ENCODE results near the gene RICTOR. TPM values are rescaled to one million over a fixed set of nuclear protein-coding genes. Genes with fewer than 3 reads are reported as not detected.
A peak's percentile ranks its signal among the peaks of the same experiment; 100 is the strongest.

RICTOR gene
- total RNA-seq, 1 donor from 2014 or later, result 35.0 TPM

DNA sequence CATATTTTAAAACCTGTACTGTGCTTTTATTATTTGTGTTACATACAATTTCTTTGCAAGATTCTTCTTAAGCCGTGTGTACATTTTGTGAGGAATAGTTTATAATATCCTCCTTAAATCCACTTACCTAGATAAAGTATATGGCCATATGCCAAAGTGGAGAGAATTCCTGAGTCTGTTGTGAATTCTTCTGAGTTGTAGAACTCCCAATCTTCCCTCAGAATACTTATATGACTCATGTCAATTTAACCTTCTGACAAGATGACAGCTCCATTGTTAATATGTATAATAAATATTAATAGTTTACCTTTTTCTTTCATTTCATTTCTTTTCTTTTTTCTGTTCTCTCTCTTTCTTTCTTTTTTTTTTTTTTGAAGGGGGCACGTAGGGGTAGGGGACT, 6.0 kb upstream of the RICTOR start:
- FAIRE-seq, result no peak
- no peak overlapping the region for H3K4me3 ChIP-seq (ENCODE audit: low read depth, low read length)
- no peaks in the 10 kb centered on the region for H3K36me3 ChIP-seq (ENCODE audit: control insufficient read depth, insufficient read depth, low read length)
- peak; percentile 24 for DNase-seq (ENCODE audit: low read depth)
- TF ChIP-seq, protein P1, sequence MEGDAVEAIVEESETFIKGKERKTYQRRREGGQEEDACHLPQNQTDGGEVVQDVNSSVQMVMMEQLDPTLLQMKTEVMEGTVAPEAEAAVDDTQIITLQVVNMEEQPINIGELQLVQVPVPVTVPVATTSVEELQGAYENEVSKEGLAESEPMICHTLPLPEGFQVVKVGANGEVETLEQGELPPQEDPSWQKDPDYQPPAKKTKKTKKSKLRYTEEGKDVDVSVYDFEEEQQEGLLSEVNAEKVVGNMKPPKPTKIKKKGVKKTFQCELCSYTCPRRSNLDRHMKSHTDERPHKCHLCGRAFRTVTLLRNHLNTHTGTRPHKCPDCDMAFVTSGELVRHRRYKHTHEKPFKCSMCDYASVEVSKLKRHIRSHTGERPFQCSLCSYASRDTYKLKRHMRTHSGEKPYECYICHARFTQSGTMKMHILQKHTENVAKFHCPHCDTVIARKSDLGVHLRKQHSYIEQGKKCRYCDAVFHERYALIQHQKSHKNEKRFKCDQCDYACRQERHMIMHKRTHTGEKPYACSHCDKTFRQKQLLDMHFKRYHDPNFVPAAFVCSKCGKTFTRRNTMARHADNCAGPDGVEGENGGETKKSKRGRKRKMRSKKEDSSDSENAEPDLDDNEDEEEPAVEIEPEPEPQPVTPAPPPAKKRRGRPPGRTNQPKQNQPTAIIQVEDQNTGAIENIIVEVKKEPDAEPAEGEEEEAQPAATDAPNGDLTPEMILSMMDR (IDR thresholded peaks at IDR 0.05; ENCODE audit: insufficient read depth, low read length, severe bottlenecking), result no peak
- H3K27me3 ChIP-seq (ENCODE audit: control insufficient read depth, insufficient read depth, low read length), result no peaks in the 10 kb centered on the region

DNA sequence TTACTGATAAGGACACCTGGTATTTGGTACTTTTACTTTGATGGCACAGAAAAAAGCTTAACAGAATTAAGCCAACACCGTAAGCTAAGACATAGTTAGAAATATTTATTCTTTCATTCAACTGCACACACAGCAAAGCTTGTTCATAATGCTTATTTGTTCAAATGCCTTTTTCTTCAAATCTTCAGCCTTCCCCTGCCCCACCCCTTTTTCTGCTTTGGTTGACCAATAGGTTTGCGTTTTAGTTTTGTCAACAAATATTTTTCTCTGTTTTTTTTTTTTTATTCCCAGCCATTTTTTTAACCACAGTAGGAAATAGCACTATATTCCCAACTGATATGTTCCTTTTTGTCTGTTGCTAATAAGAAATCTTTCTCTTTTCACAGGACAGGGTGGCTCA, 4.9 kb upstream of the RICTOR start:
- H3K36me3 ChIP-seq (ENCODE audit: control insufficient read depth, insufficient read depth, low read length), result no peaks in the 10 kb centered on the region
- H3K4me3 ChIP-seq (ENCODE audit: low read depth, low read length), result no peak overlapping the region
- no peaks in the 10 kb centered on the region for H3K27me3 ChIP-seq (ENCODE audit: control insufficient read depth, insufficient read depth, low read length)
- FAIRE-seq (no peak), DNase-seq (ENCODE audit: low read depth) (no peak)
- TF ChIP-seq, protein P1 (IDR thresholded peaks at IDR 0.05; ENCODE audit: insufficient read depth, low read length, severe bottlenecking), result no peak

DNA sequence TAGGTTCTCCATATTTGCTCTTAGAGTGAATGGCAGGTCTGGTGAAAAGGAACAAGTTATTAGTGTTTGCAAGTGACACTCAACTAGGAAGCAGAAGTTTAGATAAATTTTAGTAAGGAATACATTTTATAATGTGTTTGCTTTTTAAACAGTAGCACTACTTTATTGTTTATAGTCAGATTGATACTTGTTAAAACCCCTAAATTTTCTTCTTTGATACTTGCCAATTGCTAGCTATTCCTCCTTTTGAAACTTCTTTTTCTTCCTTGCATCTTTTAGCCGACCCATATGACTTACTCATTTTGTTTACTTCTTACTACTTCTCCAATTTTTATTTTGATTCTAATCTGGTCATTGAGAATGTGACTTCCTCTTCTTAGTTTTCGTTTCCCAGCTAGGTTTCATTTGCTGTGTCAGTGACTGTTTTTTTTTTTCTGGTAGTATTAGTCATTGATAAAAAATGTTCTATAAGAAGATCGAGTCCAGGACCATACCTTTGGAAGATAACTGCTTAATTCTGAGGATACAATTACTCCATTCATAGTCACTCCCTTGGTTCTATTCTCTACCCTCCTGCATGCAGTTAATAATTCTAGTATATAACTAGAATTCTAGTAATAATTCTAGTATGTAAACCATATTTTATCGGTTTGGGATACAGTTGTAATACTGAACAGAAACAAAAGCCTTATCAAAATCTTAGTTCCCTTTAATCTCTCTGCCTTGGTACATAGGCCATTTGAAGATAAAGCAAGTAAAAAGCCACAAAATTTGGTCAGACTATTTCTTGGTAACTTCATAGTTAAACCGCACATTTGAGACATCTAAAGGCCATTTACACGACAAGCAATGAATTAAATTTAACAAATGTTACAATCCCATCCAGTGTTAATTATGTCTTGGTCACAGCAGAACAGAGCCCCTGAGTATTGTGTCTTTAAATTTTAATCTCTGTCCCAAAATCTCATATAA, 2.8 kb upstream of the RICTOR start:
- Histone ChIP-seq H3K36me3 (ENCODE audit: control insufficient read depth, insufficient read depth, low read length) (no peaks in the 10 kb centered on the region), H3K4me3 (ENCODE audit: low read depth, low read length) (no peak overlapping the region), H3K27me3 (ENCODE audit: control insufficient read depth, insufficient read depth, low read length) (no peaks in the 10 kb centered on the region)
- no peak for FAIRE-seq
- DNase-seq (ENCODE audit: low read depth), result peak; percentile 72
- TF ChIP-seq, protein P1 (IDR thresholded peaks at IDR 0.05; ENCODE audit: insufficient read depth, low read length, severe bottlenecking), result no peak

DNA sequence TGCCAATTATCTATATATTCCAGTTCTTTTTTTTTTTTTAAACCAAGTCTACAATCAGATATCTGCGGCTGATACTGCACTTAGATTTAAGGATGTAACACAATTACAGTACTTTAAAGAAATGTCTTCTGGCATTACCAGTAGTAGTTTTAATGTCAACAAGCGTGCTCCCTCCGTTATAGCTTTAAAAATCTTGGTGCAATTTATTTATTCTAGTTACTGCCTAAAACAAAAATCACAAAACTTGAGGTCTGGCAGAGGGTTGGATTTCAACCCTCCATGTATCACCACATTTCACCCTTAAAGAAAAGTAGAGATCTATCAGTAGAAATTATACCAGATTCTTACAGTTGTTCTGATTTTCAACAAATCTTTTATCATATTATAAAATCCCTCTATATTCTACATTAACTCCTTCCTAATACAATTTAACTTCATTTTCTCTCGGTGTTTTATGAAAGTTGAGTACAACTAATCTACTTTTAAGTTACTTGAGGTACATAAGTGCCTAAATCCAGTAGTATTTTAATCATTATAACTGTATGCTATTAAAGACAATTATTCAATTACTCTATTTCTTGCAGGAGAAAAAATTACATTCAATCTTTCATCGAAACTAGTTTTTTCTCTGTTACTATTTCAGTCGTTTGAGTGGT, 2.0 kb upstream of the RICTOR start:
- FAIRE-seq (no peak), DNase-seq (ENCODE audit: low read depth) (no peak)
- TF ChIP-seq, protein P1 (IDR thresholded peaks at IDR 0.05; ENCODE audit: insufficient read depth, low read length, severe bottlenecking), result no peak
- H3K27me3 ChIP-seq (ENCODE audit: control insufficient read depth, insufficient read depth, low read length), result no peaks in the 10 kb centered on the region
- no peak overlapping the region for H3K4me3 ChIP-seq (ENCODE audit: low read depth, low read length)
- no peaks in the 10 kb centered on the region for H3K36me3 ChIP-seq (ENCODE audit: control insufficient read depth, insufficient read depth, low read length)

DNA sequence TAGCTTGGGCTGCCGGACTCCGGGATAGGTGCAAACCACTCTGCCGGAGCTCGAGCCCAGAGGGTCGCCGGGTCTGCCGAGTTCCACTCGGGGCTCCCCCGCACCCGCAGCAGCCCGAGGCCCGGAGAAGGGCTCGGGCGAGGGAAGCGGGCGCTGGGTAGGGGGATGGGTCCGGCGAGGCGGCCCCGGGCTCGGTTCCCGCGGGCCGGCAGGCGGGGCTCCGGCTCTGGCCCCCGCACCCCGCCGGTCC, 507 bp downstream of the RICTOR start:
- DNase-seq (ENCODE audit: low read depth) (no peak), FAIRE-seq (no peak)
- Histone ChIP-seq H3K27me3 (ENCODE audit: control insufficient read depth, insufficient read depth, low read length) (no peaks in the 10 kb centered on the region), H3K4me3 (ENCODE audit: low read depth, low read length) (peak overlapping the region; percentile 93), H3K36me3 (ENCODE audit: control insufficient read depth, insufficient read depth, low read length) (no peaks in the 10 kb centered on the region)
- TF ChIP-seq, protein P1 (IDR thresholded peaks at IDR 0.05; ENCODE audit: insufficient read depth, low read length, severe bottlenecking), result no peak
